Measurements from ENCODE around the gene MYT1. TPM values are rescaled to one million over a fixed set of nuclear protein-coding genes. Genes with fewer than 3 reads are reported as not detected.
"Not testable (repeated sequence)": the region's sequence is repeated elsewhere in the genome, so short reads cannot be mapped to it uniquely, and the experiment has no call there.

The MYT1 gene
- total RNA-seq, 1 experiment from 2014 or later: not detected

DNA sequence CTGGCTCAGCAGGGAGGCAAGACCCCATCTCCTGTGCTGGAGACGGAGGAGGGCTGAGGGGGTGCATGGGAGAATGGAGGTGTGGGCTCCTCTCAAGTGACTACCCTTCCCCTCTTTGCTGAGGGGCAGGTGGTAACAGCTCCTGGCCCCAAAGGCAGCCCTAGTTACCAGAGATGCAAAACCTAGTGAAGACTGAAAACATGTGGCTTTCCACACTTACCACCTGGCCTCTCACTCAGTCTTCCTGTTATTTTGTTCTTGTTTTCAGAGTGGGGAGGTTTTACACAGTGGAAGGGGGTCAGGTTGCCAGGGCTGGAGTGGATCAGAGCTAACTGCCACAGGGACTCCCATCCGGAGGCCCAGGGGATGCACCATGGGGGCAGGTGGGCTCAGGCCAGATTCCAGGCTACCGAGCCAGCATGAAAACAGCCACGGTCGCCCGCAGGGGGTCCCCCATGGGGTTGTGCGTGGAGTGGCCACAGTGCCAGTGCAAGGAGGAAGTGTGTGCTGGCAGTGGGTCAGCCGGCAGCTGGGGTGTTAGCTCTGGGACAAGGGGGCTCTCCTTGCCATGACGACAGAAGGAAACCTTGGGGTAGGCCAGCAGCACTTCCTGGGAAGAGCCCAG is 21.1 kb downstream of the MYT1 start:
- Histone ChIP-seq H3K4me2 (no peak overlapping the region), H2AFZ (no peak overlapping the region), H3K9me3 (ENCODE audit: insufficient read depth, low read depth) (no peaks in the 10 kb centered on the region), H3K27me3 (ENCODE audit: insufficient read depth, low read depth) (peaks cover 100% of the 10 kb centered on the region), H3F3A (ENCODE audit: insufficient read depth, low read depth) (no peaks in the 10 kb centered on the region), H3K4me1 (replicated peaks; ENCODE audit: insufficient read depth) (no peaks in the 10 kb centered on the region), H3K27ac (no peak overlapping the region), H3K79me2 (ENCODE audit: low read depth) (no peaks in the 10 kb centered on the region), H3K9me2 (ENCODE audit: insufficient read depth) (no peaks in the 10 kb centered on the region), H4K20me1 (ENCODE audit: insufficient read depth) (no peaks in the 10 kb centered on the region), H3K4me3 (no peak overlapping the region), H3K36me3 (ENCODE audit: low read depth) (no peaks in the 10 kb centered on the region)
- CTCF ChIA-PET: no interaction called here
- intact Hi-C loops (cut with micrococcal nuclease; ENCODE audit: unreplicated experiment): no loop called here
- DNase-seq: no peak
- POLR2A ChIA-PET (ENCODE audit: unreplicated experiment): no interaction called here
- no TSS peak for BruUV-seq (replicated peaks)
- TF ChIP-seq, protein P1, sequence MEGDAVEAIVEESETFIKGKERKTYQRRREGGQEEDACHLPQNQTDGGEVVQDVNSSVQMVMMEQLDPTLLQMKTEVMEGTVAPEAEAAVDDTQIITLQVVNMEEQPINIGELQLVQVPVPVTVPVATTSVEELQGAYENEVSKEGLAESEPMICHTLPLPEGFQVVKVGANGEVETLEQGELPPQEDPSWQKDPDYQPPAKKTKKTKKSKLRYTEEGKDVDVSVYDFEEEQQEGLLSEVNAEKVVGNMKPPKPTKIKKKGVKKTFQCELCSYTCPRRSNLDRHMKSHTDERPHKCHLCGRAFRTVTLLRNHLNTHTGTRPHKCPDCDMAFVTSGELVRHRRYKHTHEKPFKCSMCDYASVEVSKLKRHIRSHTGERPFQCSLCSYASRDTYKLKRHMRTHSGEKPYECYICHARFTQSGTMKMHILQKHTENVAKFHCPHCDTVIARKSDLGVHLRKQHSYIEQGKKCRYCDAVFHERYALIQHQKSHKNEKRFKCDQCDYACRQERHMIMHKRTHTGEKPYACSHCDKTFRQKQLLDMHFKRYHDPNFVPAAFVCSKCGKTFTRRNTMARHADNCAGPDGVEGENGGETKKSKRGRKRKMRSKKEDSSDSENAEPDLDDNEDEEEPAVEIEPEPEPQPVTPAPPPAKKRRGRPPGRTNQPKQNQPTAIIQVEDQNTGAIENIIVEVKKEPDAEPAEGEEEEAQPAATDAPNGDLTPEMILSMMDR (conservative IDR thresholded peaks at IDR 0.05): no peak
- TF ChIP-seq EZH2 (IDR thresholded peaks at IDR 0.05; ENCODE audit: low read depth): no peak

DNA sequence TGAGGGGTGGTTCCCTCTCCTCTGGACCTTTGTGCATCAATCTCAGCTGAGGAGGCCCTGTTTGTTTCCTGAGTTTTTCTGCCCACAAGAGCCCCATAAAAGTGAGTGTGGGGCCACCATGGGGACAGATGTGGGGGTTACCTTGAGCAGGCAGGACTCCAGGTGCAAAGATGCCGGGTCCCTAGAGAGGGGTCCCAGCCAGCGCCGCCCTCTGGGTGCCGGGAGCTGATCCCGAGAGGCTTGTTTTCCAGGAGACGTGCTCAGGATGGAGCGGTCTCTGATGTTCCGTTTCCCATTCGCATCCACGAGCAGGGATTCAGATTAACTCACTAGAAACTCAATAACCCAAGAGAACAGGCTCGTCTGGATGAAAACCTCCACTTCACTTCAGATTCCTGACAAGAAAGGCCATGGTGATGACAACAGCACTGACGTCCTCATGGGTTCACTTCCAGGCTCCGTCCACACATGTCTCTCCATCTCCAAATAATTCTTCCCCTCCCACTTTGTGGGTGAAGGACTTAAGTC is 21.9 kb downstream of the MYT1 start:
- POLR2A ChIA-PET (ENCODE audit: unreplicated experiment): interaction anchor here (0.6 kb wide), 1 partner anchor 114 kb away, joined by 6 read pairs; no protein-coding TSS in a partner anchor
- BruUV-seq (replicated peaks): no TSS peak
- no peaks in the 10 kb centered on the region for H3K9me2 ChIP-seq (ENCODE audit: insufficient read depth)
- no peak overlapping the region for H3K4me2 ChIP-seq
- TF ChIP-seq, protein P1 (conservative IDR thresholded peaks at IDR 0.05): no peak
- peak; percentile 94 for TF ChIP-seq EZH2 (IDR thresholded peaks at IDR 0.05; ENCODE audit: low read depth)
- no peak overlapping the region for H3K4me3 ChIP-seq
- no peaks in the 10 kb centered on the region for H3K4me1 ChIP-seq (replicated peaks; ENCODE audit: insufficient read depth)
- H3K9me3 ChIP-seq (ENCODE audit: insufficient read depth, low read depth): no peaks in the 10 kb centered on the region
- H3F3A ChIP-seq (ENCODE audit: insufficient read depth, low read depth): no peaks in the 10 kb centered on the region
- H3K27ac ChIP-seq: no peak overlapping the region
- H4K20me1 ChIP-seq (ENCODE audit: insufficient read depth): no peaks in the 10 kb centered on the region
- H3K79me2 ChIP-seq (ENCODE audit: low read depth): no peaks in the 10 kb centered on the region
- H2AFZ ChIP-seq: no peak overlapping the region
- CTCF ChIA-PET: no interaction called here
- peaks cover 100% of the 10 kb centered on the region for H3K27me3 ChIP-seq (ENCODE audit: insufficient read depth, low read depth)
- intact Hi-C loops (cut with micrococcal nuclease; ENCODE audit: unreplicated experiment): no loop called here
- no peaks in the 10 kb centered on the region for H3K36me3 ChIP-seq (ENCODE audit: low read depth)
- DNase-seq: no peak

DNA sequence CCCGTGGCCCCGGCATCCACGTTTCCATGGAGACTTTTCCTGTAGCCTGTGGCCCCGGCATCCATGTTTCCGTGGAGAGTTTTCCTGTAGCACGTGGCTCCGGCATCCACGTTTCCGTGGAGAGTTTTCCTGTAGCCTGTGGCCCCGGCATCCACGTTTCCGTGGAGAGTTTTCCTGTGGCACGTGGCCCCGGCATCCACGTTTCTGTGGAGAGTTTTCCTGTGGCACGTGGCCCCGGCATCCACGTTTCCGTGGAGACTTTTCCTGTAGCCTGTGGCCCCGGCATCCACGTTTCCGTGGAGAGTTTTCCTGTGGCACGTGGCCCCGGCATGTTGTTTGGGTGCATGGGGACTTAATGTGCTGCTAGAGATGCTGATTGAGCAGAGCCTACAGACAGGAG is 23.0 kb downstream of the MYT1 start:
- CTCF ChIA-PET; BruUV-seq (replicated peaks); H3K4me2 ChIP-seq; H3K9me2 ChIP-seq (ENCODE audit: insufficient read depth); H3K36me3 ChIP-seq (ENCODE audit: low read depth); H3F3A ChIP-seq (ENCODE audit: insufficient read depth, low read depth); H3K4me3 ChIP-seq; intact Hi-C loops (cut with micrococcal nuclease; ENCODE audit: unreplicated experiment); H3K79me2 ChIP-seq (ENCODE audit: low read depth); H3K27ac ChIP-seq; H2AFZ ChIP-seq; H4K20me1 ChIP-seq (ENCODE audit: insufficient read depth); POLR2A ChIA-PET (ENCODE audit: unreplicated experiment); H3K9me3 ChIP-seq (ENCODE audit: insufficient read depth, low read depth); DNase-seq; H3K4me1 ChIP-seq (replicated peaks; ENCODE audit: insufficient read depth): not testable (repeated sequence)
- H3K27me3 ChIP-seq (ENCODE audit: insufficient read depth, low read depth): peaks cover 100% of the 10 kb centered on the region

DNA sequence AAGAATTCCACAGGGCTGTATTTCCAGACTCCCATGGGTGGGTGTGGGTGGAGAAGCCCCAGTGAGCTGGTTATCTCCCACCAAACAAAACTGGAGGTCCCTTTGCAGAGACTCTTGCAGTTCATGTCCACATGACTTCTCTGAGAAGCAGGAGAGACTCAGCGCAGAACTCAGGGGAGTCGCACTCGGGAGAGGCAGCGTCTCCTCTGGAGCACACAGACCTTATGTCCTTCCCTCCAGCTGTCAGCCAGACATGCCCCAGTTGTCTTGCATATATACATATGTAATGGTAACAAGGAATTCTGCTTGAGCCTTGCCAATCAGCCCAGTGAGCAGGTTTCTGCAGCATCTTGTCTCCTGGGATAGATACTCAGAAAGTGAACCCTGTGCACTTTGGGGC is 23.8 kb downstream of the MYT1 start:
- ChIA-PET POLR2A (ENCODE audit: unreplicated experiment) (no interaction called here), CTCF (no interaction called here)
- BruUV-seq (replicated peaks): no TSS peak
- Histone ChIP-seq H3K4me2 (no peak overlapping the region), H2AFZ (no peak overlapping the region), H4K20me1 (ENCODE audit: insufficient read depth) (no peaks in the 10 kb centered on the region), H3K9me2 (ENCODE audit: insufficient read depth) (no peaks in the 10 kb centered on the region), H3K9me3 (ENCODE audit: insufficient read depth, low read depth) (no peaks in the 10 kb centered on the region), H3K27ac (no peak overlapping the region), H3F3A (ENCODE audit: insufficient read depth, low read depth) (no peaks in the 10 kb centered on the region), H3K27me3 (ENCODE audit: insufficient read depth, low read depth) (peaks cover 100% of the 10 kb centered on the region), H3K79me2 (ENCODE audit: low read depth) (no peaks in the 10 kb centered on the region), H3K4me1 (replicated peaks; ENCODE audit: insufficient read depth) (no peaks in the 10 kb centered on the region), H3K36me3 (ENCODE audit: low read depth) (no peaks in the 10 kb centered on the region), H3K4me3 (no peak overlapping the region)
- TF ChIP-seq EZH2 (IDR thresholded peaks at IDR 0.05; ENCODE audit: low read depth): no peak
- TF ChIP-seq, protein P1 (conservative IDR thresholded peaks at IDR 0.05): no peak
- DNase-seq: no peak
- intact Hi-C loops (cut with micrococcal nuclease; ENCODE audit: unreplicated experiment): no loop called here

All from PC-9 (cell line).